Epidermal melanocyte (primary cell): ENCODE results near the gene JPT1.

ENCODE experiments used
- DNase-seq: peaks from one replicate; pipeline ENCODE4 v3.0.0; 2011; ENCODE audit warnings: low spot score; ENCODE audit not compliant: insufficient read length

Gene JPT1

GRCh38 chr17:75105126-75106080 lies 48.9 kb downstream of the JPT1 start:
- DNase-seq, result no peak

GRCh38 chr17:75103601-75104554 lies 50.4 kb downstream of the JPT1 start:
- no peak for DNase-seq

DNA sequence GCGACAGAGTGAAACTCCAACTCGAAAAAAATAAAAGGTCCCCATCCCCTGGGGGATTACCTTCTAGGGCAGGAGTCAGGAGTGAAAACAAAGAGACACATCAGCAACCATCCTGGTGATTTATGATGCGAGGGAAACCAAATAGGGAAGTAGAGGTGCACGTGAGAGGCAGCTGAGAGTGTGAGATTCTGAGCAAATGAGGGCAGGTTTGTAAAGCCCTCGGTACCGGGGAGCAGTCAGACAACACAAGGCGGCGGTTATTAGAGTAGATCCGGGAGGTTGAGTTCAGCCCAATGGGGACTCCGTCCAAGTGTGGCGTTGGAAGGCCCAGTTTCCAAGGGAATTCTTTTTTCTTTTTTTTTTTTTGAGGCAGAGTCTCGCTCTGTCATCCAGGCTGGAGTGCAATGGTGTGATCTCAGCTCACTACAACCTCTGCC lies 51.9 kb downstream of the JPT1 start:
- DNase-seq, result no peak

GRCh38 chr17:75099881-75100595 lies 54.3 kb downstream of the JPT1 start:
- DNase-seq, result no peak

- DNase-seq, result no peak
Measured at GRCh38 chr17:75098861-75099260, 55.5 kb downstream of the JPT1 start.

DNA sequence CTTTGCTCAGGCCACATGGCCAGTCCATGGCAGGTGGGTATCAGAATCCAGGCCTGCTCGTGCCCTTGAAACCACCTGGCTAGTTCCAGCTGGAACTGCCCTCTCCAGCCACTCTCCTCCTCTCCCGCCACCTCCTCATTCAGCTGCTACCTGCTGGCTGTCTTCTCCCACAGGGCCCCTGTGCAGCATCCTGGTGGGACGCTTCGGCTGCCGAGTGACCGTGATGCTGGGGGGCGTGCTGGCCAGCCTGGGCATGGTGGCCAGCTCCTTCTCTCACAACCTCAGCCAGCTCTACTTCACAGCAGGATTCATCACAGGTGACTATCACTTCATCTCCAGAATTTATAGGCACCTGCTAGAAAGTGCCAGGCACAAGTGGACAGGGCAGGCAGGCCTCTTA lies 56.4 kb downstream of the JPT1 start:
- no peak for DNase-seq

- no peak for DNase-seq
Measured at GRCh38 chr17:75096082-75096625, 58.2 kb downstream of the JPT1 start.

GRCh38 chr17:75094871-75095399 lies 59.4 kb downstream of the JPT1 start:
- no peak for DNase-seq

GRCh38 chr17:75093548-75094158 lies 60.7 kb downstream of the JPT1 start:
- DNase-seq, result no peak

DNA sequence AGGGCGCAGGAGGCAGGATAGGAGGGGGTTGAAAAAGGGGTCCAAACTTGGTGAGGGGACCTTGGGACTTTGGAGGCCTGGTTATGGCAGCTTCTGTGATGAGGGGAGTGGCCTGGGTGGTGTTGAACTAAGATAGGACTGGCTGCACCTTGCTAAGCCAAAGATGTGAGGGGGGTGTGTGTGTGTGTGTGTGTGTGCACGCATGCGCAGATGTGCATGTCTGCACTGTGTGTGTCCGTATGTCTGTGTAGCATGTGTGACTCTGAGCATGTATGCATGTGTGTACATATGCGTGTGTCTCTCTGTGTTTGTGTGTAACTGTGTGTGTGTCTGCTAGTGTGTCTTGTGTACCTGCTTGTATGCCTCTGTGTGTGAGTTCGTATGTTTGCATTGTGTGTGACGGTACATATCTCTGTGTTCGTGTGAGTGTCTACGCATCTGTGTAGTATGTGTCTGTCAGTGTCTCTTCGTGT lies 62.4 kb downstream of the JPT1 start:
- DNase-seq, result no peak

GRCh38 chr17:75090871-75091854 lies 63.1 kb downstream of the JPT1 start:
- no peak for DNase-seq

- DNase-seq, result no peak
Measured at GRCh38 chr17:75088465-75089417, 65.6 kb downstream of the JPT1 start.

DNA sequence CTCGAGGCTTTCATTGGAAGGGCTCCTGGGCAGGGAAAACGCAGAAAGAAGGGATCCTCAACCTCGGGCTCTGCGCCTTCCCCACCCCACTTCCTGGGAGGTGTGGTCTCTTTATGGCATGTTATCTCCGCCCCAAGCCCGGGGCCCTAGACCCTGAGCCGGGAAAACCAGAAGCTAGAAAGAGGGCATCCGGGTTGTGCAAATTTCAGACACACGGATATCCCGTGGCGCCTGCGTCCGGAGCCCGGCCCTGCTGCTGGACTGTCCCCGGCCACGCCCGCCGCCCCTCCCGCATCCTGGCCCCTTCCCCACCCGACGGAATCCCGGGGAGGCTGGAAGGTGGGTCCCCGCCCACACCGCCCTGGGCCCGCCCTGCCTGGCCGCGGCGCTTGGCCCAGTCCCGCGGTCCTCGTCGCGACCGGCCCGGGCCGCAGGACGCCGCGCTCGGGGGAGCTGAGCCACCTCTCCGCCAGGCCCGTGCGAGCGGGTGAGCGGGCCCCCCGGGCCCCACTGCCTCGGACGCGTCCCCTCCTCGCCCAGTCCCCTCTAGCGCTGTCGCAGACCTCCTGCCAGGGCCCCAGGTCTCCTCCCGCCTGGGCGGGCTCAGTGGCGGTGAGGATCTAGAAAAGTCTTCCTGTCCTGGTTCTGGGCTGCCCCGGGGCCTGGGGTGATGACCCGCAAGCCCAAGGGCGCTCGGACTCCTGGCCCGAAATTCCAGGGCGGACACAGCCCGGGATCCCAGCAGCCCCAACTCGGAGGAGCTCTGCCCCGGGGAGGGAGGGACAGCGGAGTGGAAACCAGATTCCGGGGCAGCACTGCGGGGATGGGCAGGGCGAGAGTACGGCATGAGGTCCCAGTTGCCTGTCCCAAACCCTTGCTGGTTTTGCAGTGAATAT lies 66.5 kb downstream of the JPT1 start, which contains the start of gene SLC16A5:
Gene SLC16A5, plus strand, starts transcription at position 397 of the 896 bp plus-strand sequence. CDS start 5,683 bp downstream, outside the sequence.
- DNase-seq, result peak; percentile 95

GRCh38 chr17:75087182-75087557 lies 67.1 kb downstream of the JPT1 start:
- no peak for DNase-seq

GRCh38 chr17:75086496-75087181 lies 67.7 kb downstream of the JPT1 start:
- DNase-seq, result no peak
